ENCODE data around the gene UPK3BL2. TPM values are rescaled to one million over a fixed set of nuclear protein-coding genes. Genes with fewer than 3 reads are reported as not detected.
"Not testable (repeated sequence)": the region's sequence is repeated elsewhere in the genome, so short reads cannot be mapped to it uniquely, and the experiment has no call there.

Gene UPK3BL2
- total RNA-seq: 0.48 and 1.8 TPM in 2 replicates
- polyA plus RNA-seq: 9.6 and 13.6 TPM in 2 replicates

- H3K36me3 ChIP-seq (replicated peaks; ENCODE audit: insufficient read depth, low read depth); H3K9me3 ChIP-seq (ENCODE audit: low read depth); H3K79me2 ChIP-seq; H3K4me2 ChIP-seq; H3K4me1 ChIP-seq (ENCODE audit: insufficient read depth); H3K27me3 ChIP-seq; H3K4me3 ChIP-seq; H3K27ac ChIP-seq; H2AFZ ChIP-seq; H4K20me1 ChIP-seq (ENCODE audit: insufficient read depth, poor library complexity, severe bottlenecking); H3K9me2 ChIP-seq (replicated peaks; ENCODE audit: insufficient read depth); DNase-seq (ENCODE audit: low spot score): not testable (repeated sequence)
- no CpG with 5 or more reads among the region's 8 CpGs for WGBS (ENCODE audit: low lambda C conversion rate, missing lambda C conversion rate)
These were observed at the start of gene UPK3BL2 for GRCh38 chr7:102543596-102543995. Gene UPK3BL2, minus strand, starts transcription at chr7:102543696. Its CDS starts 60 bp downstream, at chr7:102543636.

GRCh38 chr7:102592477-102593019, 49.1 kb upstream of the UPK3BL2 start:
- H3K36me3 ChIP-seq (replicated peaks; ENCODE audit: insufficient read depth, low read depth); DNase-seq (ENCODE audit: low spot score): not testable (repeated sequence)
- 28% methylated on average over 9 of the region's 26 CpGs for WGBS (ENCODE audit: low lambda C conversion rate, missing lambda C conversion rate)

GRCh38 chr7:102589857-102590256, 46.4 kb upstream of the UPK3BL2 start:
- not testable (repeated sequence) for H3K36me3 ChIP-seq (replicated peaks; ENCODE audit: insufficient read depth, low read depth); H4K20me1 ChIP-seq (ENCODE audit: insufficient read depth, poor library complexity, severe bottlenecking); H3K4me3 ChIP-seq; DNase-seq (ENCODE audit: low spot score); H3K4me2 ChIP-seq; H3K27ac ChIP-seq; H2AFZ ChIP-seq; H3K9me3 ChIP-seq (ENCODE audit: low read depth); H3K79me2 ChIP-seq; H3K9me2 ChIP-seq (replicated peaks; ENCODE audit: insufficient read depth); H3K4me1 ChIP-seq (ENCODE audit: insufficient read depth); H3K27me3 ChIP-seq
- no CpG with 5 or more reads among the region's 9 CpGs for WGBS (ENCODE audit: low lambda C conversion rate, missing lambda C conversion rate)

More at GRCh38 chr7:102592477-102593019, 49.1 kb upstream of the UPK3BL2 start:
- not testable (repeated sequence) for H3K4me1 ChIP-seq (ENCODE audit: insufficient read depth); H3K9me2 ChIP-seq (replicated peaks; ENCODE audit: insufficient read depth); H3K79me2 ChIP-seq; H3K27me3 ChIP-seq; H3K4me3 ChIP-seq; H3K4me2 ChIP-seq; H4K20me1 ChIP-seq (ENCODE audit: insufficient read depth, poor library complexity, severe bottlenecking); H3K27ac ChIP-seq; H3K9me3 ChIP-seq (ENCODE audit: low read depth); H2AFZ ChIP-seq

- not testable (repeated sequence) for H3K4me3 ChIP-seq; DNase-seq (ENCODE audit: low spot score); H3K79me2 ChIP-seq; H3K36me3 ChIP-seq (replicated peaks; ENCODE audit: insufficient read depth, low read depth); H3K4me2 ChIP-seq; H3K4me1 ChIP-seq (ENCODE audit: insufficient read depth); H2AFZ ChIP-seq; H4K20me1 ChIP-seq (ENCODE audit: insufficient read depth, poor library complexity, severe bottlenecking); H3K27ac ChIP-seq; H3K9me2 ChIP-seq (replicated peaks; ENCODE audit: insufficient read depth); H3K27me3 ChIP-seq; H3K9me3 ChIP-seq (ENCODE audit: low read depth)
- no CpG with 5 or more reads among the region's 5 CpGs for WGBS (ENCODE audit: low lambda C conversion rate, missing lambda C conversion rate)
These were observed 40.0 kb upstream of the UPK3BL2 start for GRCh38 chr7:102583495-102583894.

GRCh38 chr7:102581722-102582121, 38.2 kb upstream of the UPK3BL2 start:
- not testable (repeated sequence) for DNase-seq (ENCODE audit: low spot score); H3K27me3 ChIP-seq; H3K9me3 ChIP-seq (ENCODE audit: low read depth); H3K79me2 ChIP-seq; H3K4me2 ChIP-seq; H4K20me1 ChIP-seq (ENCODE audit: insufficient read depth, poor library complexity, severe bottlenecking); H3K9me2 ChIP-seq (replicated peaks; ENCODE audit: insufficient read depth); H3K4me1 ChIP-seq (ENCODE audit: insufficient read depth); H2AFZ ChIP-seq; H3K36me3 ChIP-seq (replicated peaks; ENCODE audit: insufficient read depth, low read depth); H3K4me3 ChIP-seq; H3K27ac ChIP-seq
- WGBS (ENCODE audit: low lambda C conversion rate, missing lambda C conversion rate): no CpG with 5 or more reads among the region's 5 CpGs

GRCh38 chr7:102578486-102578885, 35.0 kb upstream of the UPK3BL2 start:
- not testable (repeated sequence) for H3K36me3 ChIP-seq (replicated peaks; ENCODE audit: insufficient read depth, low read depth); H4K20me1 ChIP-seq (ENCODE audit: insufficient read depth, poor library complexity, severe bottlenecking); H3K9me2 ChIP-seq (replicated peaks; ENCODE audit: insufficient read depth); H3K9me3 ChIP-seq (ENCODE audit: low read depth); H3K79me2 ChIP-seq; DNase-seq (ENCODE audit: low spot score); H3K4me2 ChIP-seq; H2AFZ ChIP-seq; H3K27me3 ChIP-seq; H3K27ac ChIP-seq; H3K4me1 ChIP-seq (ENCODE audit: insufficient read depth); H3K4me3 ChIP-seq
- 79% methylated on average over 5 of the region's 5 CpGs for WGBS (ENCODE audit: low lambda C conversion rate, missing lambda C conversion rate)

GRCh38 chr7:102577315-102578240, 34.1 kb upstream of the UPK3BL2 start:
- H3K27ac ChIP-seq; H3K36me3 ChIP-seq (replicated peaks; ENCODE audit: insufficient read depth, low read depth); H3K4me2 ChIP-seq; H3K9me2 ChIP-seq (replicated peaks; ENCODE audit: insufficient read depth); H3K79me2 ChIP-seq; DNase-seq (ENCODE audit: low spot score); H3K27me3 ChIP-seq; H3K4me1 ChIP-seq (ENCODE audit: insufficient read depth); H4K20me1 ChIP-seq (ENCODE audit: insufficient read depth, poor library complexity, severe bottlenecking); H3K9me3 ChIP-seq (ENCODE audit: low read depth); H2AFZ ChIP-seq; H3K4me3 ChIP-seq: not testable (repeated sequence)
- WGBS (ENCODE audit: low lambda C conversion rate, missing lambda C conversion rate): 84% methylated on average over 7 of the region's 7 CpGs

- H3K4me1 ChIP-seq (ENCODE audit: insufficient read depth); H3K4me2 ChIP-seq; H4K20me1 ChIP-seq (ENCODE audit: insufficient read depth, poor library complexity, severe bottlenecking); H3K79me2 ChIP-seq; DNase-seq (ENCODE audit: low spot score); H3K27me3 ChIP-seq; H3K27ac ChIP-seq; H3K9me2 ChIP-seq (replicated peaks; ENCODE audit: insufficient read depth); H3K9me3 ChIP-seq (ENCODE audit: low read depth); H2AFZ ChIP-seq; H3K36me3 ChIP-seq (replicated peaks; ENCODE audit: insufficient read depth, low read depth); H3K4me3 ChIP-seq: not testable (repeated sequence)
- WGBS (ENCODE audit: low lambda C conversion rate, missing lambda C conversion rate): no CpG with 5 or more reads among the region's 3 CpGs
These were observed 32.9 kb upstream of the UPK3BL2 start for GRCh38 chr7:102576363-102576762.

- not testable (repeated sequence) for H3K9me3 ChIP-seq (ENCODE audit: low read depth); DNase-seq (ENCODE audit: low spot score); H3K4me3 ChIP-seq; H2AFZ ChIP-seq; H4K20me1 ChIP-seq (ENCODE audit: insufficient read depth, poor library complexity, severe bottlenecking); H3K4me2 ChIP-seq; H3K36me3 ChIP-seq (replicated peaks; ENCODE audit: insufficient read depth, low read depth); H3K9me2 ChIP-seq (replicated peaks; ENCODE audit: insufficient read depth); H3K79me2 ChIP-seq; H3K27me3 ChIP-seq; H3K4me1 ChIP-seq (ENCODE audit: insufficient read depth); H3K27ac ChIP-seq
- no CpG with 5 or more reads among the region's 6 CpGs for WGBS (ENCODE audit: low lambda C conversion rate, missing lambda C conversion rate)
These were observed 31.1 kb upstream of the UPK3BL2 start for GRCh38 chr7:102574607-102575006.

Data from hepatocyte (in vitro differentiated cells).